T-cell (primary cell): ENCODE measurements around the gene TTC23. TPM values are rescaled to one million over a fixed set of nuclear protein-coding genes. Genes with fewer than 3 reads are reported as not detected.

Experiments used
- ATAC-seq, 4 experiments: fragments of 200-7000 bp in 3 of 4; fragments of 150-1000 bp in 1 of 4; cut with Tn5 transposase; replicated peaks in 1 of 4; 1 replicate in 3 of 4; 2 replicates in 1 of 4; pipeline ENCODE4 v1.10.0; 2021; ENCODE audit warnings: moderate library complexity in 3 of 4, mild to moderate bottlenecking in 2 of 4, moderate number of reproducible peaks in 1 of 4
- CTCF ChIA-PET, 2 donors: fragments of 300-600 bp; sonication (Branson Sonifier 250); formaldehyde crosslinking; loops; one replicate each; lab custom pipeline; 2022; ENCODE audit warnings: antibody characterized with exemption in 2 of 2; lab: Charles Lee
- POLR2A ChIA-PET, 2 donors: fragments of 300-600 bp; sonication (Branson Sonifier 250); formaldehyde crosslinking; loops; one replicate each; lab custom pipeline; 2022; ENCODE audit warnings: antibody characterized with exemption in 2 of 2; lab: Charles Lee
- DNase-seq, 35 experiments: peaks; one replicate each; pipeline versions ENCODE4 v3.0.0 to v3.0.0-alpha.2; 2013 to 2023
- H3K27ac ChIP-seq: one replicate; pipeline ENCODE4 v1.5.1; 2013; ENCODE audit warnings: low read length
- H3K27me3 ChIP-seq, 2 experiments: replicated peaks in 1 of 2; 1 replicate in 1 of 2; 2 replicates in 1 of 2; pipeline versions ENCODE4 v1.6.1 to v1.7.0; 2013; ENCODE audit warnings: low read length in 1 of 2, mixed read lengths in 1 of 2; ENCODE audit not compliant: control insufficient read depth in 2 of 2, insufficient read depth in 2 of 2; ENCODE audit errors: extremely low read depth in 1 of 2
- H3K36me3 ChIP-seq, 2 donors: 1 replicate in 1 of 2; 2 replicates in 1 of 2; pipeline versions ENCODE4 v1.6.1 to v1.7.0; 2013; ENCODE audit warnings: low read length in 1 of 2; ENCODE audit not compliant: control insufficient read depth in 2 of 2, insufficient read depth in 1 of 2; ENCODE audit errors: extremely low read depth in 1 of 2
- H3K4me1 ChIP-seq, 2 experiments: 1 replicate in 1 of 2; 2 replicates in 1 of 2; pipeline versions ENCODE4 v1.6.1 to v1.7.0; 2013; ENCODE audit warnings: low read length in 2 of 2, mixed read lengths in 1 of 2; ENCODE audit not compliant: insufficient read depth in 2 of 2, control insufficient read depth in 1 of 2; ENCODE audit errors: extremely low read depth in 1 of 2
- H3K4me3 ChIP-seq, 2 donors: 1 replicate in 1 of 2; 2 replicates in 1 of 2; pipeline versions ENCODE4 v1.5.1 to v1.7.0; 2013; ENCODE audit warnings: mild to moderate bottlenecking in 2 of 2, low read length in 1 of 2, moderate library complexity in 1 of 2; ENCODE audit not compliant: control insufficient read depth in 1 of 2; ENCODE audit errors: extremely low read depth in 1 of 2
- H3K9me3 ChIP-seq: 2 replicates; pipeline ENCODE4 v1.7.0; 2013
- H3K27ac Mint-ChIP-seq, 2 donors: one replicate each; pipeline ENCODE4 v1.8.0; 2020 to 2021; ENCODE audit warnings: mild to moderate bottlenecking in 2 of 2, mixed read lengths in 2 of 2
- H3K27me3 Mint-ChIP-seq, 2 donors: one replicate each; pipeline ENCODE4 v1.8.0; 2021 to 2022; ENCODE audit warnings: mixed read lengths in 2 of 2
- H3K36me3 Mint-ChIP-seq: one replicate; pipeline ENCODE4 v1.8.0; 2021; ENCODE audit warnings: mixed read lengths
- H3K4me1 Mint-ChIP-seq, 3 donors: one replicate each; pipeline ENCODE4 v1.8.0; 2020 to 2022; ENCODE audit warnings: mixed read lengths in 3 of 3, mild to moderate bottlenecking in 1 of 3
- H3K4me3 Mint-ChIP-seq, 3 donors: one replicate each; pipeline ENCODE4 v1.8.0; 2020 to 2022; ENCODE audit warnings: mild to moderate bottlenecking in 3 of 3, mixed read lengths in 3 of 3, moderate library complexity in 3 of 3
- H3K9me3 Mint-ChIP-seq, 3 donors: one replicate each; pipeline ENCODE4 v1.8.0; 2020 to 2022; ENCODE audit warnings: mixed read lengths in 3 of 3
- WGBS: methylation state at CpG from one replicate; pipeline ENCODE4 v1.1.5; 2013; ENCODE audit warnings: missing lambda C conversion rate; ENCODE audit not compliant: insufficient coverage; 5-methylcytosine and 5-hydroxymethylcytosine counted together
- total RNA-seq, 35 experiments: library from RNA in 6 of 35; stranded (reverse) in 6 of 35; fragments of 120-200 nt in 1 of 35; gene quantifications; one replicate each; pipeline versions ENCODE4 v1.2.1 to v1.2.4 and lab custom pipeline; 2013 to 2026

TTC23 gene
- total RNA-seq, 5 donors from 2014 or later (not counting 1 experiment from before 2014, with no cell fraction given): 0.18 to 2.2 (median 1.3) TPM; not detected in 2

DNA sequence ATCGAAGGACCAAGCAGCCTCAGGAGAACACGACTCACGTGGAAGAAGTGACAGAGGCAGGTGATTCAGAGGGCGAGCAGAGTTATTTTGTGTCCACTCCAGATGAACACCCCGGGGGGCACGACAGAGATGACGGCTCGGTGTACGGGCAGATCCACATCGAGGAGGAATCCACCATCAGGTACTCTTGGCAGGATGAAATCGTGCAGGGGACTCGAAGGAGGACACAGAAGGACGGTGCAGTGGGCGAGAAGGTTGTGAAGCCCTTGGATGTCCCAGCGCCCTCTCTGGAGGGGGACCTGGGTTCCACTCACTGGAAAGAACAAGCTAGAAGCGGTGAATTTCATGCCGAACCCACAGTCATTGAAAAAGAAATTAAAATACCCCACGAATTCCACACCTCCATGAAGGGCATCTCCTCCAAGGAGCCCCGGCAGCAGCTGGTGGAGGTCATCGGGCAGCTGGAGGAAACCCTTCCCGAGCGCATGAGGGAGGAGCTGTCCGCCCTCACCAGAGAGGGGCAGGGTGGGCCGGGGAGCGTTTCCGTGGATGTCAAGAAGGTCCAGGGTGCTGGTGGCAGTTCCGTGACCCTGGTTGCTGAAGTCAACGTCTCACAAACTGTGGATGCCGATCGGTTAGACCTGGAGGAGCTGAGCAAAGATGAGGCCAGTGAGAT lies 118.5 kb downstream of the TTC23 start:
- peaks cover 0 to 3% of the 10 kb centered on the region in 2 donors for H3K36me3 ChIP-seq
- no peaks in the 10 kb centered on the region for H3K27me3 ChIP-seq
- CTCF ChIA-PET: no interaction called here
- Mint-ChIP-seq H3K9me3 (no peaks in the 10 kb centered on the region), H3K4me3 (no peak overlapping the region), H3K27ac (no peak overlapping the region), H3K36me3 (no peaks in the 10 kb centered on the region), H3K27me3 (no peaks in the 10 kb centered on the region), H3K4me1 (no peaks in the 10 kb centered on the region)
- H3K27ac ChIP-seq: no peak overlapping the region
- no peak for DNase-seq
- H3K4me3 ChIP-seq: no peak overlapping the region
- no peaks in the 10 kb centered on the region for H3K4me1 ChIP-seq
- no peaks in the 10 kb centered on the region for H3K9me3 ChIP-seq
- no peak for ATAC-seq
- POLR2A ChIA-PET: no interaction called here
- WGBS: 86% methylated on average over 26 of the region's 30 CpGs

GRCh38 chr15:99130314-99130713 lies 119.1 kb downstream of the TTC23 start:
- 72% methylated on average over 13 of the region's 13 CpGs for WGBS
- no peak overlapping the region for H3K4me3 Mint-ChIP-seq
- no peaks in the 10 kb centered on the region for H3K9me3 Mint-ChIP-seq
- no peak for ATAC-seq
- H3K9me3 ChIP-seq: no peaks in the 10 kb centered on the region
- ChIA-PET POLR2A (no interaction called here), CTCF (no interaction called here)
- no peak overlapping the region for H3K27ac Mint-ChIP-seq
- no peak overlapping the region for H3K4me3 ChIP-seq
- no peaks in the 10 kb centered on the region for H3K4me1 Mint-ChIP-seq
- no peaks in the 10 kb centered on the region for H3K36me3 Mint-ChIP-seq
- no peaks in the 10 kb centered on the region for H3K27me3 ChIP-seq
- H3K36me3 ChIP-seq: peaks cover 0 to 6% of the 10 kb centered on the region in 2 donors
- no peak for DNase-seq
- no peak overlapping the region for H3K27ac ChIP-seq
- H3K4me1 ChIP-seq: no peaks in the 10 kb centered on the region
- H3K27me3 Mint-ChIP-seq: no peaks in the 10 kb centered on the region

- Mint-ChIP-seq H3K27ac (no peak overlapping the region), H3K4me1 (no peaks in the 10 kb centered on the region), H3K4me3 (no peak overlapping the region), H3K27me3 (no peaks in the 10 kb centered on the region), H3K36me3 (no peaks in the 10 kb centered on the region), H3K9me3 (no peaks in the 10 kb centered on the region)
- Histone ChIP-seq H3K4me1 (no peaks in the 10 kb centered on the region), H3K4me3 (no peak overlapping the region), H3K27me3 (peaks cover 0 to 2% of the 10 kb centered on the region in 2 experiments), H3K9me3 (no peaks in the 10 kb centered on the region), H3K27ac (no peak overlapping the region), H3K36me3 (peaks cover 0 to 6% of the 10 kb centered on the region in 2 donors)
- DNase-seq (no peak), ATAC-seq (no peak)
- WGBS: 86% methylated on average over 16 of the region's 16 CpGs
- ChIA-PET CTCF (interaction anchor here in 1 of 2 donors (0.5 kb wide), 1 partner anchor 1027 kb away, joined by 4 read pairs; no protein-coding TSS in a partner anchor), POLR2A (no interaction called here)
Observed at GRCh38 chr15:99129644-99130043, 119.7 kb downstream of the TTC23 start.

DNA sequence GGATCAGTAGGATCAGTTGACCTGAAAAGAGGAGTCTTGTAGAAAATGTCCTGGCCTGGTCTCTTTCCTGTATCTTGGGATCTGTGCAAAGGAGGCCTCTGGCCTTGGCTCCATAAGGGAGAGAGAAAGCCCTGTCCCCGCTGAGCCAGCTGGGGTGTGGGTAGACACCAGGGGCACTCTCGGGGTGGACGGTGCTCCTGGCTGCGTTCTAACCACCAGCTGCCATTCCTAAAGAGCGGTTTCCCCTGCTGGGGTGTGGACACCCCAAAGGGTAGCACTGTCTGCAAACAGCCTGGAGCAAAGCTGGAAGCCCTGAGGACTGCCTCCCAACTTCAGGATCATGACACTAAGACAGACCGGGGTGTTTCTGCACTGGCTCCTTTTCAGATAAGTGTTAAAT lies 121.0 kb downstream of the TTC23 start:
- WGBS: 81% methylated on average over 2 of the region's 6 CpGs
- Histone ChIP-seq H3K4me3 (no peak overlapping the region), H3K27me3 (peaks cover 0 to 13% of the 10 kb centered on the region in 2 experiments), H3K27ac (no peak overlapping the region), H3K36me3 (peaks cover 0 to 6% of the 10 kb centered on the region in 2 donors), H3K4me1 (no peaks in the 10 kb centered on the region), H3K9me3 (no peaks in the 10 kb centered on the region)
- DNase-seq: no peak
- ChIA-PET CTCF (no interaction called here), POLR2A (no interaction called here)
- Mint-ChIP-seq H3K27me3 (no peaks in the 10 kb centered on the region), H3K4me1 (no peaks in the 10 kb centered on the region), H3K36me3 (no peaks in the 10 kb centered on the region), H3K4me3 (no peak overlapping the region), H3K9me3 (no peaks in the 10 kb centered on the region), H3K27ac (no peak overlapping the region)
- ATAC-seq: no peak

DNA sequence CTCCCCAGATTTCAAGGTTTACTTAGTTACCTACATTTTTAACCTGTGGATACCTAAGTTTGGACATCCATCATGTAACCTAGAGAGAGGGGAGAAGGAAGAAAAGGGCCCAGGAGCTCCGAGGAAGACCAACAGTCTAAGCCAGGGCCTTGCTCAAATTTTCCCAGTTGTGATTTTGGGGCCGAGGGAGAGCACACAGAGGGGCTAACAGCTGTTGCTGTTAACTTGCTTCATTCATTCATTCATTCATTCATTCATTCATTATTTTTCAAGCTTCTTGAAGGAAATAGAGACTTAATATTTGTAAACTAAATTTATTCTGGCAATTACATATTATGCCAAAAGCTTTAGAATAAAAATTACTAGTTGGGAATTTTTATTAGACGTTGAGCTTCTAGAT lies 121.6 kb downstream of the TTC23 start:
- Mint-ChIP-seq H3K36me3 (no peaks in the 10 kb centered on the region), H3K9me3 (no peaks in the 10 kb centered on the region), H3K27ac (no peak overlapping the region), H3K4me3 (no peak overlapping the region), H3K4me1 (no peaks in the 10 kb centered on the region), H3K27me3 (no peaks in the 10 kb centered on the region)
- Histone ChIP-seq H3K27me3 (peaks cover 0 to 15% of the 10 kb centered on the region in 2 experiments), H3K4me3 (no peak overlapping the region), H3K27ac (no peak overlapping the region), H3K9me3 (no peaks in the 10 kb centered on the region), H3K36me3 (peaks cover 0 to 6% of the 10 kb centered on the region in 2 donors), H3K4me1 (no peaks in the 10 kb centered on the region)
- WGBS: no CpG with 5 or more reads among the region's 3 CpGs
- no peak for ATAC-seq
- ChIA-PET POLR2A (no interaction called here), CTCF (no interaction called here)
- no peak for DNase-seq

GRCh38 chr15:99126930-99127329 lies 122.5 kb downstream of the TTC23 start:
- Mint-ChIP-seq H3K27me3 (no peaks in the 10 kb centered on the region), H3K27ac (no peak overlapping the region), H3K36me3 (no peaks in the 10 kb centered on the region), H3K4me1 (no peaks in the 10 kb centered on the region), H3K4me3 (no peak overlapping the region), H3K9me3 (no peaks in the 10 kb centered on the region)
- Histone ChIP-seq H3K36me3 (peaks cover 0 to 5% of the 10 kb centered on the region in 2 donors), H3K4me1 (no peaks in the 10 kb centered on the region), H3K27ac (no peak overlapping the region), H3K27me3 (peaks cover 0 to 15% of the 10 kb centered on the region in 2 experiments), H3K9me3 (no peaks in the 10 kb centered on the region), H3K4me3 (no peak overlapping the region)
- ATAC-seq (no peak), DNase-seq (no peak)
- ChIA-PET POLR2A (no interaction called here), CTCF (no interaction called here)
- 83% methylated on average over 1 of the region's 3 CpGs for WGBS
